HG02678 (cell line): ENCODE results near the gene MTMR3.

Source experiments
- ATAC-seq: cut with Tn5 transposase; IDR thresholded peaks from one replicate; pipeline ENCODE4 v1.9.1; 2021; ENCODE audit warnings: mild to moderate bottlenecking, moderate library complexity; ENCODE audit not compliant: unreplicated experiment

MTMR3 gene

GRCh38 chr22:29867851-29868250 is 15.1 kb upstream of the MTMR3 start:
- ATAC-seq = no peak

GRCh38 chr22:29870574-29870973 is 12.4 kb upstream of the MTMR3 start:
- ATAC-seq = no peak

GRCh38 chr22:29871684-29872083 is 11.3 kb upstream of the MTMR3 start:
- no peak for ATAC-seq

- ATAC-seq = no peak
Measured at GRCh38 chr22:29872144-29872893, 10.7 kb upstream of the MTMR3 start.

GRCh38 chr22:29872989-29873388 is 10.0 kb upstream of the MTMR3 start:
- ATAC-seq = no peak

GRCh38 chr22:29873943-29874342 is 9.0 kb upstream of the MTMR3 start:
- no peak for ATAC-seq

GRCh38 chr22:29877620-29878019 is 5.4 kb upstream of the MTMR3 start:
- ATAC-seq = no peak

GRCh38 chr22:29879753-29880152 is 3.2 kb upstream of the MTMR3 start:
- no peak for ATAC-seq

- no peak for ATAC-seq
Measured at GRCh38 chr22:29882716-29883044, 294 bp upstream of the MTMR3 start.

GRCh38 chr22:29883775-29884097 is 762 bp downstream of the MTMR3 start:
- no peak for ATAC-seq

GRCh38 chr22:29885610-29886009 is 2.6 kb downstream of the MTMR3 start:
- ATAC-seq = no peak

- ATAC-seq = no peak
Measured at GRCh38 chr22:29886596-29886995, 3.6 kb downstream of the MTMR3 start.

GRCh38 chr22:29887358-29887757 is 4.4 kb downstream of the MTMR3 start:
- no peak for ATAC-seq

- ATAC-seq = no peak
Measured at GRCh38 chr22:29890760-29891159, 7.8 kb downstream of the MTMR3 start.

- no peak for ATAC-seq
Measured at GRCh38 chr22:29892315-29893156, 9.6 kb downstream of the MTMR3 start.

GRCh38 chr22:29901354-29901753 is 18.4 kb downstream of the MTMR3 start:
- ATAC-seq = no peak

- no peak for ATAC-seq
Measured at GRCh38 chr22:29903371-29903770, 20.4 kb downstream of the MTMR3 start.

GRCh38 chr22:29904020-29904419 is 21.0 kb downstream of the MTMR3 start:
- ATAC-seq = no peak

- no peak for ATAC-seq
Measured at GRCh38 chr22:29907753-29908515, 25.0 kb downstream of the MTMR3 start.

- ATAC-seq = no peak
Measured at GRCh38 chr22:29912141-29912540, 29.2 kb downstream of the MTMR3 start.

- ATAC-seq = no peak
Measured at GRCh38 chr22:29912605-29913398, 29.8 kb downstream of the MTMR3 start.
